Measurements from ENCODE around the gene SKP2.
"Not testable (repeated sequence)": the region's sequence is repeated elsewhere in the genome, so short reads cannot be mapped to it uniquely, and the experiment has no call there.

The SKP2 gene

DNA sequence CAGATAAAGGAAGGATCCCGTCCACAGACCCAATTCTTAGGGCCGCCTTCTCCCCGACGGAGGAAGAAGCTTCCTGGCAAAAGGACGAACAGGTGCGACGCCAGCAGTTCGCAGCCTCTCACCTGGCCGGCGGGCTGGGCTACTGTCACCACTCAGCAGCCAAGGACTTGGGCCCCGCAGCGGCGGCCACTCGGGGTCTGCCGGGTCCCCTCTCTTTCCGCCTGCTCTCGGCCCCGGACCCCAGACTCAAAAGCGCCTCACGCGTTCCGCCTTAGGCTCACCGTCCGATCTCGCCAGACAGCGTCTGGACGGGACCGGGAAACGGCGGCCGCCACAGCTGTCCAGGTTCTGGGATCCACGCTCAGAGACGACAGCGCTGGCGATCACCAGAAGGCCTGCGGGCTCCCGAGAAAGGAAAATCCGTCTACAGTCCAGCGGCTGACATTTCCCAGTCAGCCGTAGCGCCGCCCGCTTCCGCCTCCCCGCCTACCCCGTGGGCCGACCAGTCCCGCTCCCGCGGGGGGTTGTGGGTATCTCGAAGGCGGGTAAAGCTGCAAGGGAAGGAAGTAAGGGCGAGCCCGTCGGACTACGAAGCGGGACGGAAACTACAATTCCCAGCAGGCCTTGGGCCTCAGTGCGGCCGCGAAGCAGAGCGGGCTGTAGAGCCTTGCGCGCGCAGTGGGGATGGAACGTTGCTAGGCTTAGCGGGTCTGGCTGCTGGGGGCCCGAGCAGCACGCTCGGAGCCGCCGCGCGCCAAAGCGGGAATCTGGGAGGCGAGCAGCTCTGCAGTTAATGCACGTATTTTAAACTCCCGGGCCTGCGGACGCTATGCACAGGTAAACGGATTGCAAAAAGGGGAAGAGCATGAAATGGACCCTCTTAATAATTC, at the start of gene SKP2, which contains the start of gene LMBRD2:
SKP2 (plus strand) TSS at position 678 of the 890 bp plus-strand sequence; CDS start at position 830, 152 bp downstream.
LMBRD2 (minus strand) TSS at position 454 of the 890 bp plus-strand sequence. CDS start 8,538 bp downstream, outside the sequence.
- peak; percentile 100 for DNase-seq

GRCh38 chr5:36105819-36106218, 46.1 kb upstream of the SKP2 start:
- DNase-seq: no peak

GRCh38 chr5:36108758-36109460, 43.0 kb upstream of the SKP2 start:
- DNase-seq: no peak

DNA sequence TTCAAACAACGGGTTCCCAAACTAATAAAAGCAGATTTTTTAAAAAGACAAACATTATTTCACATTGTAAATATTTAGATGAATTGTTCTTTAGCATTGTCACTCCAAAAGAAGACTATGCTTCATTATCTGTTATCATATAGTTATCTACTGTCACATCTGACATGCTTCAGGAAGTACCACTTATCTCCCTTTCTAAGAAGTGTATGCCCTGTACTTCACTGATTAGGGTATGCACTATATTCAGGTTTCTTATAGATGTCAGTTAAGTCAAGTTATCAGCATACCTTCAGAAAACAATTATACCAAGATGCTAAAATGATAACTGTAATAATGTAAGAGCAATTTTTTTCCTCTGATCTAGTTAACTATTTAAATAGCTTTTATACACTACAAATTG, 40.7 kb upstream of the SKP2 start:
- no peak for DNase-seq

DNA sequence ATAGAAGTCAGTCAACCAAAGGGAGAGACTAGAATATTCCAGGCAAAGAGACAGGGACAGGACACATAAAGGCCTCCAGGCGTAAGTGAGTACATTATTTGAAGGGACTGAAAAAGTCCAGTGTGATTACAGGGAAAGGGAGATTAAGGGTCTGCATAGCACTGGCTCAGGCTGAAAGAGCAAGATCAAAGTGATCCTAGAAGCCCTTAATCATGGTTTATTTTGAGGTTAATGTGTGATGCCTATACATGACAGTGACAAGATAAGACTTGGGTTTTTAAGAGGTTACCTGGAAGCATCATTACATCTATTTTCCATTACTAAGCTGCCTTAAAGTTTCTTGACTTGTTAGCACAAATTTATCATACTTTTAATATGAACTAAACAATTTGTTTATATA, 26.0 kb upstream of the SKP2 start:
- DNase-seq: no peak

DNA sequence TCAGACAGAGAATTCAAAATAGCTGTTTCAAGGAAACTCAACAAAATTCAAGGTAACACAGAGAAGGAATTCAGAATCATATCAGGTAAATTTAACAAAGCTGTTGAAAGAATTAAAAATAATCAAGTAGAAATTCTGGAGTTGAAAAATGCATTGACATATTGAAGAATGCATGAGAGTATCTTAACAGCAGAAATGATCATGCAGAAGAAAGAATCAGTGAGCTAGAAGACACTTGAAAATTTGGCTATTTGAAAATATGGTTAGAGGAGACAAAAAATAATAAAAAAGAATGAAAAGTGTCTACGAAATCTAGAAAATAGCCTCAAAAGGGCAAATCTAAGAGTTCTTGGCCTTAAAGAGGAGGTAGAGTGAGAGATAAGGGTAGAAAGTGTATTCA, 23.1 kb upstream of the SKP2 start:
- no peak for DNase-seq

- not testable (repeated sequence) for DNase-seq
Measured at GRCh38 chr5:36129666-36130065, 22.2 kb upstream of the SKP2 start.

DNA sequence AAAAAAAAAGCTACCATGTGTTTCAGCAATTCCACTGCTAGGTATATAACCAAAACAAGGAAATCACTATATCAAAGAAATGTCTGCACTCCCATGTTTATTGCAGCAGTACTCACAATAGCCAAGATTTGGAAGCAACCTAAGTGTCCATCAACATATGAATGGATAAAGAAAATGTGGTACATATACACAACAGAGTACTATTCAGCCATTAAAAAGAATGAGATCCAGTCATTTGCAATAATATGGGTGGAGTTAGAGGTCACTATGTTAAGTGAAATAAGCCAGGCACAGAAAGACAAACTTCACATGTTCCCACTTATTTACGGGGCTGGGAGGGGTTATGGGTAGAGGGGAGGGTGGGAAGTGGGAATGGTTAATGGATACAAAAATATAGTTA, 18.9 kb upstream of the SKP2 start:
- DNase-seq: not testable (repeated sequence)

GRCh38 chr5:36135988-36136387, 15.9 kb upstream of the SKP2 start:
- DNase-seq: no peak

DNA sequence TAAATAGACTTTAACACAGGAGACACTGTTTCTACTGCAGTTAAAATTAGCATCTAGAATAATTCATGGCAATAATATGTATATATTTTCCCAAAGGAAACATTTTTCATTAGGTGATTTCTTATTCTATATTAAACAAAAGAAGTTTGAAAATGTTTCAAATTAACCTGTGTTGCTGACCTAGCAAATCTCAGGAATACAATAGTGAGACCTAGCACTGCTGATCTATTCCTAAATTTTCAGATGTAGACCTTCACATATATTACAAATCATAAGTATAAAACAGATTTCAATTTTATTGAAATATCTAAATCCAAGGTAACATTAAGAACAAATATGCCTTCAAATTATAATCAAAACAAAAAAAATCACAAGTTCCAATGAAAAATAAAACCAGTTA, 15.3 kb upstream of the SKP2 start:
- no peak for DNase-seq

- DNase-seq: no peak
Measured at GRCh38 chr5:36138900-36139683, 12.8 kb upstream of the SKP2 start.

- DNase-seq: no peak
Measured at GRCh38 chr5:36145311-36145710, 6.6 kb upstream of the SKP2 start.

- no peak for DNase-seq
Measured at GRCh38 chr5:36146390-36146789, 5.5 kb upstream of the SKP2 start.

- no peak for DNase-seq
Measured at GRCh38 chr5:36147681-36148080, 4.2 kb upstream of the SKP2 start.

- peak; percentile 29 to 52 for DNase-seq
Measured at GRCh38 chr5:36150676-36151433, 1.1 kb upstream of the SKP2 start.

- peak in 1 of 2 experiments; percentile 6 for DNase-seq
Measured at GRCh38 chr5:36152324-36153297, 700 bp downstream of the SKP2 start.

GRCh38 chr5:36153298-36153677, 1.4 kb downstream of the SKP2 start:
- DNase-seq: no peak

- DNase-seq: no peak
Measured at GRCh38 chr5:36153726-36154125, 1.8 kb downstream of the SKP2 start.

DNA sequence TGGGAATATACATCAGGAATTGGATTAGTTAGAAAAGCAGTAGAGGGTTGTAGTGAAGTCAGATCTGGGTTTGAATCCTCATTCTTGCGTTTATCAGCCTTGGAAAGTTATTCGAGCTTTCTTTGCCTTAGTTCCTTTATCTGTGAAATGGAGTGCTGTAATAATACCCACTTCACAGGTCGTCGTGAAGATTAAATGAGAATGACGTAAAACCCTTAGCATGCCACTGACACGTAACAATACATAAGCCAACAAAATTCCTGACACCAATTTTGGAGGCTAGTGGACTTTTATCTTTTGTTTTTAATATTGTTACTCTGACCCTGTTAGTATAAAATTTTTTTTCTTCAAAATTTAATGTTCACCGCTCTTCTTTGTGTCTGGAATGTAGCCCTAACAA, 3.4 kb downstream of the SKP2 start:
- no peak for DNase-seq

DNA sequence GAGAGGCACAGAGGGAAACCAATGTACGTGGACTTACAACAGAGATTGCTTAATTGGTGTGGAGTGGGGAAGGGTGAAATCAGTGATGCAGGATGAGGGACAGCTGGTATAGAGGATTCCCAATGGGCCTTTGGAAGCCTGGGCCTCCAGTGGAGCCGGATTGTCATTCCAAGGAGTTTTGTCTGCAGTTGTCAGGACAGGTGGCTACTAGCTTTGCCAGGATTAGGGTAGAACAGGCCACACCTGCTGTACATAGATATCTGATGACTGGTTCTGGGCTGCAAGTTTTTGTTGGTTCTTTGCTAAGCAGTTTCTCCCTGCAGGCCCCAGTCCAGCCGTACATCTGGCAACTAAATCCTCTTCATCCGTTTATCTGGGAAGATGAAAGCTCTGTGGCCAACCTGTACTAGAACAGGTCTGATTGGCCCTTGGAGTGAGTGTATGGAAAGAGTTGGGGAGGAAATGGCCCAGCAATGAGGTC, 4.2 kb downstream of the SKP2 start:
- DNase-seq: no peak

GRCh38 chr5:36156619-36157018, 4.7 kb downstream of the SKP2 start:
- DNase-seq: no peak

Measured in NCI-H1930 (cell line).